Measurements from ENCODE around the gene HOXC9. TPM values are rescaled to one million over a fixed set of nuclear protein-coding genes. Genes with fewer than 3 reads are reported as not detected.
A peak's percentile ranks its signal among the peaks of the same experiment; 100 is the strongest.

HOXC9 gene
- total and polyA plus RNA-seq, 9 of the 15 experiments (the other 6 are each of a cell fraction or from before 2014, with no cell fraction given) = 1.1 to 10.5 (median 9.3) TPM

- TF ChIP-seq ZBTB12 (CRISPR knock-in tag; IDR thresholded peaks at IDR 0.05) (peak; percentile 81), ZNF184 (CRISPR knock-in tag; IDR thresholded peaks at IDR 0.05) (no peak), ZNF274 (IDR thresholded peaks at IDR 0.05; ENCODE audit: borderline replicate concordance, low read depth, low read length) (no peak)
Observed at GRCh38 chr12:53984901-53985691, 14.9 kb upstream of the HOXC9 start, which contains the start of gene HOXC10 (continued).

- H3K9me1 ChIP-seq (ENCODE audit: control insufficient read depth, insufficient read depth, low read length) = no peaks in the 10 kb centered on the region
- ATAC-seq = no peak
- H3K79me2 ChIP-seq (ENCODE audit: control insufficient read depth, insufficient read depth, low read length) = no peaks in the 10 kb centered on the region
- no peak overlapping the region for H3K4me3 ChIP-seq
- H4K20me1 ChIP-seq (replicated peaks; ENCODE audit: control insufficient read depth, insufficient read depth, low read length) = no peaks in the 10 kb centered on the region
- no peaks in the 10 kb centered on the region for H3K9me3 ChIP-seq (replicated peaks; ENCODE audit: control insufficient read depth, insufficient read depth, low read depth, low read length)
- H3K27me3 ChIP-seq (ENCODE audit: control insufficient read depth in 2 of 2, insufficient read depth in 2 of 2, low read length in 2 of 2) = peaks cover 17 to 22% of the 10 kb centered on the region in 2 experiments
- no peak overlapping the region for H3K4me2 ChIP-seq (ENCODE audit: insufficient read depth, low read length)
- H3K27ac ChIP-seq (ENCODE audit: extremely low read depth, low read depth, low read length) = no peak overlapping the region
- TF ChIP-seq MLLT1 (IDR thresholded peaks at IDR 0.05) (peak in 1 of 2 experiments; percentile 48; a peak in 1 of 4 replicates), ZBTB43 (CRISPR knock-in tag; IDR thresholded peaks at IDR 0.05) (no peak)
- H3K9ac ChIP-seq (ENCODE audit: insufficient read depth in 1 of 2, low read depth in 2 of 2, low read length in 2 of 2) = peak overlapping the region in 1 of 2 experiments; percentile 8; a peak in 1 of 4 replicates
- peaks cover 33 to 45% of the 10 kb centered on the region in 2 experiments for H3K4me1 ChIP-seq (replicated peaks in 1 of 2; ENCODE audit: control insufficient read depth in 2 of 2, insufficient read depth in 2 of 2, low read length in 2 of 2)
- BruUV-seq (replicated peaks) = no TSS peak
- in situ Hi-C loops (cut with MboI) = loop anchor here (5.0 to 10.0 kb wide), 2 partner anchors 217 to 379 kb away; partner anchors contain the start of gene GPR84
- intact Hi-C loops (cut with micrococcal nuclease) = loop anchor here (2.0 to 10.0 kb wide), 2 partner anchors 19 to 379 kb away; partner anchors contain the start of gene GPR84
- H3K36me3 ChIP-seq (ENCODE audit: control insufficient read depth, insufficient read depth, low read length) = no peaks in the 10 kb centered on the region
- DNase-seq (ENCODE audit: extremely low read depth in 1 of 4, low spot score in 3 of 4) = no peak
- H2AFZ ChIP-seq (ENCODE audit: low read depth, low read length) = peak overlapping the region; percentile 78; the same call in 1 of the 2 replicates
- WGBS (ENCODE audit: insufficient coverage, low coverage, missing lambda C conversion rate) = 93% methylated on average over 15 of the region's 21 CpGs
- ChIA-PET POLR2A (interaction anchor here (0.5 to 0.9 kb wide), 2 partner anchors 266 to 343 kb away, joined by 3 read pairs; no protein-coding TSS in a partner anchor), CTCF (ENCODE audit: low intra/inter-chr PET ratio) (interaction anchor here (1.4 to 3.9 kb wide), 6 partner anchors 18 to 394 kb away, joined by 7 to 26 read pairs (median 10); no protein-coding TSS in a partner anchor)
- FAIRE-seq = no peak
Observed at GRCh38 chr12:53985692-53985993, 14.3 kb upstream of the HOXC9 start.
